OCI-LY7 (cell line): Measurements from ENCODE around the gene HDAC10. TPM values are rescaled to one million over a fixed set of nuclear protein-coding genes. Genes with fewer than 3 reads are reported as not detected.

Source experiments
- BruUV-seq: library from RNA; stranded (reverse); fragments of 400-500 nt; replicated peaks from 2 replicates; lab custom pipeline; 2021; lab: Mats Ljungman, UMichigan
- CTCF ChIA-PET: fragments of 300-600 bp; sonication (Branson Sonifier 250); formaldehyde crosslinking; loops from one replicate; lab custom pipeline; 2022; ENCODE audit warnings: antibody characterized with exemption; ENCODE audit not compliant: unreplicated experiment; lab: Charles Lee
- POLR2A ChIA-PET: fragments of 300-600 bp; sonication (Branson Sonifier 250); formaldehyde crosslinking; loops from one replicate; lab custom pipeline; 2022; ENCODE audit warnings: antibody characterized with exemption; lab: Charles Lee
- DNase-seq: peaks from one replicate; pipeline ENCODE4 v3.0.0-alpha.2; 2015; ENCODE audit warnings: low spot score
- H2AFZ ChIP-seq: fragments of 200-600 bp; sonication (generic), shearing (Covaris generic); 2 replicates; pipeline ENCODE4 v1.6.1; 2014; ENCODE audit warnings: mild to moderate bottlenecking, antibody characterized with exemption, low read length, moderate library complexity
- H3K27ac ChIP-seq: fragments of 200-600 bp; sonication (generic); 2 replicates; pipeline ENCODE4 v1.5.1; 2014; ENCODE audit warnings: mixed run types, low read depth, mild to moderate bottlenecking, moderate library complexity, low read length, inconsistent platforms; ENCODE audit not compliant: poor library complexity, severe bottlenecking
- H3K36me3 ChIP-seq: fragments of 200-600 bp; sonication (generic); 2 replicates; pipeline ENCODE4 v1.6.1; 2014; ENCODE audit warnings: mild to moderate bottlenecking, antibody characterized with exemption, low read length, moderate library complexity, mixed read lengths; ENCODE audit not compliant: insufficient read depth
- H3K4me1 ChIP-seq: fragments of 200-600 bp; sonication (generic); 2 replicates; pipeline ENCODE4 v1.5.1; 2014; ENCODE audit warnings: mild to moderate bottlenecking, low read length; ENCODE audit not compliant: insufficient read depth, poor library complexity, severe bottlenecking
- H3K4me2 ChIP-seq: fragments of 200-600 bp; sonication (generic); 2 replicates; pipeline ENCODE4 v1.6.1; 2014; ENCODE audit warnings: mild to moderate bottlenecking, low read length
- H3K4me3 ChIP-seq: fragments of 200-600 bp; sonication (generic); 2 replicates; pipeline ENCODE4 v1.5.1; 2014; ENCODE audit warnings: mild to moderate bottlenecking, low read depth, low read length; ENCODE audit not compliant: poor library complexity, severe bottlenecking
- H3K79me2 ChIP-seq: fragments of 200-600 bp; sonication (generic); 2 replicates; pipeline ENCODE4 v1.6.1; 2016; ENCODE audit warnings: low read depth, mild to moderate bottlenecking, low read length, moderate library complexity, mixed read lengths; ENCODE audit not compliant: insufficient read depth
- H3K9me2 ChIP-seq: fragments of 200-600 bp; sonication (generic); 2 replicates; pipeline ENCODE4 v1.6.1; 2016; ENCODE audit warnings: mild to moderate bottlenecking, low read length, mixed read lengths; ENCODE audit not compliant: insufficient read depth
- H3K9me3 ChIP-seq: fragments of 200-600 bp; sonication (generic); 2 replicates; pipeline ENCODE4 v1.6.1; 2014; ENCODE audit warnings: mild to moderate bottlenecking, mixed run types, low read length, mixed read lengths
- H4K20me1 ChIP-seq: fragments of 200-600 bp; sonication (generic); 2 replicates; pipeline ENCODE4 v1.6.1; 2014; ENCODE audit warnings: mild to moderate bottlenecking, antibody characterized with exemption, low read length, moderate library complexity, mixed read lengths; ENCODE audit not compliant: insufficient read depth
- CTCF ChIP-seq: fragments of 200-600 bp; sonication (generic); conservative IDR thresholded peaks from 2 replicates; pipeline ENCODE4 v1.5.1; 2014; ENCODE audit warnings: mild to moderate bottlenecking, antibody characterized with exemption, low read length, moderate library complexity, mixed read lengths
- EZH2phosphoT487 ChIP-seq: fragments of 200-600 bp; sonication (generic); IDR thresholded peaks from 2 replicates; pipeline ENCODE4 v1.6.1; 2018; ENCODE audit warnings: low read depth, borderline replicate concordance, mild to moderate bottlenecking, mixed run types, antibody characterized with exemption, low read length, moderate library complexity, mixed read lengths
- intact Hi-C: fragments of 100-400 bp; cut with micrococcal nuclease; formaldehyde crosslinking; loops from one replicate; pipeline ENCODE4 v1.10.0; 2022; ENCODE audit not compliant: unreplicated experiment
- total RNA-seq, 2 experiments: library from RNA; depleted of rRNA in 1 of 2; stranded (reverse); fragments of >200 nt in 1 of 2; shearing (Covaris generic) in 1 of 2; gene quantifications; 2 replicates each; pipeline ENCODE4 v1.2.3, GENCODE V29; 2014 to 2022

The HDAC10 gene
- total RNA-seq, 2 experiments from 2014 or later = 49.4 to 74.9 TPM

DNA sequence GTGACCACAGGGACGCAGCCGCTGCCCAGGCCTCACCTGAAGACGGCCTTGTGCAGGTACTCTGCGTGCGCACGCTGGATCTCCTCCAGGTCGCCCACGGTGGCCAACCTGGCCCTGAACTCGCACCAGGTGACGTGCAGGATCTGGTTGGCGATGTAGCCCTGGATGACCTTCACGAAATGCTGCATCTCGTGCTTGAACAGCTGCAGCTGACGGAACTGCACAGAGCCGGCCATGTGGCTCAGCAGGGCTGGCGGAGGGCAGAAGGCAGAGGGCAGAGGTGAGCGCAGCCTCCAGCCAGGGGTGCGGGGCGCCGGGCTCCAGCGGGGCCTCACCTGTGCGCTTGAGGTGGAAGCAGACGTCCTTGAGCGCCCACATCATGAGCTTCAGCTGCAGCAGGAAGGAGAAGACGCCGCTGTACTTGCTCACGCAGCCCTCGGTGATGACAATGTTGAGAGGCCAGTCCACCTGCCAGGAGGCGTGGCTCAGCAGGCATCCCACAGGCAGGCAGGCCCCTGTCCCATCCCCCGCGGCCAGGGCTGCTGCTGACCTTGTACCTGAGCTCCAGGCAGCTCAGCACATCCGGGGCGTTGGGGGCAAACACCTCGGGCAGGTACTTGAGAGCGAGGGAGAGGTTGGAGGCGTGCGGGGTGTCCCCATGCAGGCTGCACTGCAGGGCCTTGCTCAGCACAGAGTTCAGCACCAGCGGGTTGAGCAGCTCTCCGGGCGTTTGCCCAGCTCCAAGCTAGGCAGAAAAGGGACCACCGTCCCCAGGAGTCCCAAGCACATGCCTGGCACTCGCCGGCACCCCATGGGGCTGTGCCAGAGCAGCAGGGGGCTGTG is 32.7 kb downstream of the HDAC10 start:
- no peak for TF ChIP-seq CTCF
- no peak for TF ChIP-seq EZH2phosphoT487
- H3K9me2 ChIP-seq = no peaks in the 10 kb centered on the region
- H3K36me3 ChIP-seq = peaks cover 97% of the 10 kb centered on the region
- intact Hi-C loops = no loop called here
- no peak overlapping the region for H3K4me2 ChIP-seq
- H3K4me3 ChIP-seq = no peak overlapping the region
- DNase-seq = no peak
- no peaks in the 10 kb centered on the region for H3K79me2 ChIP-seq
- H3K27ac ChIP-seq = no peak overlapping the region
- H4K20me1 ChIP-seq = no peaks in the 10 kb centered on the region
- POLR2A ChIA-PET = no interaction called here
- H2AFZ ChIP-seq = no peak overlapping the region
- CTCF ChIA-PET = no interaction called here
- no peaks in the 10 kb centered on the region for H3K4me1 ChIP-seq
- no TSS peak for BruUV-seq
- H3K9me3 ChIP-seq = no peaks in the 10 kb centered on the region

GRCh38 chr22:50217543-50218152 is 33.4 kb downstream of the HDAC10 start:
- CTCF ChIA-PET = no interaction called here
- DNase-seq = no peak
- Histone ChIP-seq H3K4me2 (no peak overlapping the region), H3K4me3 (no peak overlapping the region), H2AFZ (no peak overlapping the region), H3K27ac (no peak overlapping the region), H3K4me1 (no peaks in the 10 kb centered on the region), H4K20me1 (no peaks in the 10 kb centered on the region), H3K36me3 (peaks cover 98% of the 10 kb centered on the region), H3K9me3 (no peaks in the 10 kb centered on the region), H3K79me2 (no peaks in the 10 kb centered on the region), H3K9me2 (no peaks in the 10 kb centered on the region)
- BruUV-seq = no TSS peak
- no peak for TF ChIP-seq EZH2phosphoT487
- no peak for TF ChIP-seq CTCF
- POLR2A ChIA-PET = no interaction called here
- intact Hi-C loops = no loop called here
